CD14-positive monocyte (primary cell): ENCODE results near the gene ZNF513. TPM values are rescaled to one million over a fixed set of nuclear protein-coding genes. Genes with fewer than 3 reads are reported as not detected.

Source experiments
- DNase-seq, 3 donors: peaks; one replicate each; pipeline ENCODE4 v3.0.0-alpha.2; 2011 to 2022
- H2AFZ ChIP-seq: 2 replicates; pipeline ENCODE4 v1.6.0; 2012; ENCODE audit warnings: mild to moderate bottlenecking, low read depth, low read length, inconsistent platforms; ENCODE audit not compliant: insufficient read depth, poor library complexity, severe bottlenecking
- H3K27ac ChIP-seq, 2 donors: 1 replicate in 1 of 2; 2 replicates in 1 of 2; pipeline ENCODE4 v1.5.1; 2012 to 2013; ENCODE audit warnings: low read length in 2 of 2, control low read depth in 1 of 2, inconsistent platforms in 1 of 2, low read depth in 1 of 2, mild to moderate bottlenecking in 1 of 2
- H3K27me3 ChIP-seq, 2 donors: one replicate each; pipeline versions ENCODE4 v1.6.0 to v1.6.1; 2011 to 2013; ENCODE audit warnings: low read length in 2 of 2; ENCODE audit not compliant: control insufficient read depth in 2 of 2, insufficient read depth in 2 of 2
- H3K36me3 ChIP-seq, 2 donors: replicated peaks in 1 of 2; 1 replicate in 1 of 2; 2 replicates in 1 of 2; pipeline versions ENCODE4 v1.5.1 to v1.6.1; 2012 to 2013; ENCODE audit warnings: low read length in 2 of 2, control low read depth in 1 of 2, inconsistent platforms in 1 of 2, mild to moderate bottlenecking in 1 of 2; ENCODE audit not compliant: insufficient read depth in 2 of 2, control insufficient read depth in 1 of 2
- H3K4me1 ChIP-seq, 2 donors: 1 replicate in 1 of 2; 2 replicates in 1 of 2; pipeline versions ENCODE4 v1.5.1 to v1.6.1; 2012 to 2013; ENCODE audit warnings: low read length in 2 of 2, control low read depth in 1 of 2, inconsistent platforms in 1 of 2, mild to moderate bottlenecking in 1 of 2, moderate library complexity in 1 of 2; ENCODE audit not compliant: insufficient read depth in 2 of 2, control insufficient read depth in 1 of 2
- H3K4me2 ChIP-seq: replicated peaks from 2 replicates; pipeline ENCODE3; 2012; ENCODE audit warnings: low read length, moderate library complexity, mild to moderate bottlenecking; ENCODE audit not compliant: poor library complexity, severe bottlenecking; ENCODE audit errors: extremely low read depth
- H3K4me3 ChIP-seq, 3 experiments: fragments of 200-600 bp in 1 of 3; sonication (generic) in 1 of 3; replicated peaks in 1 of 3; 1 replicate in 2 of 3; 2 replicates in 1 of 3; pipeline ENCODE4 v1.5.1; 2011 to 2013; ENCODE audit warnings: low read length in 3 of 3, mild to moderate bottlenecking in 3 of 3, control low read depth in 2 of 3, low read depth in 2 of 3, inconsistent platforms in 1 of 3, moderate library complexity in 1 of 3
- H3K79me2 ChIP-seq: 2 replicates; pipeline ENCODE4 v1.6.0; 2012; ENCODE audit warnings: mild to moderate bottlenecking, control low read depth, inconsistent platforms, low read length, moderate library complexity; ENCODE audit not compliant: insufficient read depth
- H3K9ac ChIP-seq: 2 replicates; pipeline ENCODE4 v1.6.0; 2017; ENCODE audit warnings: low read length, mild to moderate bottlenecking; ENCODE audit not compliant: insufficient read depth, poor library complexity, severe bottlenecking
- H3K9me3 ChIP-seq, 2 donors: replicated peaks in 1 of 2; 1 replicate in 1 of 2; 2 replicates in 1 of 2; pipeline versions ENCODE4 v1.5.1 to v1.6.1; 2012 to 2013; ENCODE audit warnings: low read length in 2 of 2, control low read depth in 1 of 2; ENCODE audit not compliant: control insufficient read depth in 1 of 2, insufficient read depth in 1 of 2
- H4K20me1 ChIP-seq: 2 replicates; pipeline ENCODE4 v1.6.0; 2012; ENCODE audit warnings: mild to moderate bottlenecking, low read length, control low read depth, moderate library complexity; ENCODE audit not compliant: insufficient read depth
- H3K27ac Mint-ChIP-seq, 7 donors: one replicate each; pipeline ENCODE4 v1.8.0; 2020; ENCODE audit warnings: mild to moderate bottlenecking in 7 of 7, mixed read lengths in 7 of 7, moderate library complexity in 6 of 7, inconsistent platforms in 2 of 7
- H3K27me3 Mint-ChIP-seq, 3 donors: one replicate each; pipeline ENCODE4 v1.8.0; 2021 to 2022; ENCODE audit warnings: low read depth in 3 of 3, mild to moderate bottlenecking in 3 of 3, mixed read lengths in 3 of 3, moderate library complexity in 3 of 3, inconsistent platforms in 1 of 3
- H3K36me3 Mint-ChIP-seq, 2 donors: one replicate each; pipeline ENCODE4 v1.8.0; 2020; ENCODE audit warnings: mixed read lengths in 2 of 2, inconsistent platforms in 1 of 2, mild to moderate bottlenecking in 1 of 2
- H3K4me1 Mint-ChIP-seq: one replicate; pipeline ENCODE4 v1.8.0; 2020; ENCODE audit warnings: mild to moderate bottlenecking, mixed read lengths
- H3K4me3 Mint-ChIP-seq, 2 donors: one replicate each; pipeline ENCODE4 v1.8.0; 2020; ENCODE audit warnings: mild to moderate bottlenecking in 2 of 2, mixed read lengths in 2 of 2, moderate library complexity in 1 of 2
- H3K9me3 Mint-ChIP-seq, 7 donors: one replicate each; pipeline ENCODE4 v1.8.0; 2020 to 2022; ENCODE audit warnings: mixed read lengths in 7 of 7, mild to moderate bottlenecking in 6 of 7, moderate library complexity in 6 of 7, inconsistent platforms in 2 of 7
- WGBS: methylation state at CpG from one replicate; pipeline ENCODE4 v1.1.5; 2013; ENCODE audit warnings: missing lambda C conversion rate; ENCODE audit not compliant: insufficient coverage; 5-methylcytosine and 5-hydroxymethylcytosine counted together
- intact Hi-C, 2 donors: fragments of 100-400 bp; cut with micrococcal nuclease; formaldehyde crosslinking; loops; one replicate each; pipeline versions ENCODE4 v1.15.0 to v1.15.1; 2023
- polyA plus RNA-seq, 3 donors: library from polyadenylated mRNA; depleted of rRNA in 1 of 3; unstranded in 2 of 3; stranded (reverse) in 1 of 3; fragments of 300-500 nt in 2 of 3; fragments of >200 nt in 1 of 3; fragmentation: Illumina TruSeq in 2 of 3; gene quantifications; 1 replicate in 2 of 3; 2 replicates in 1 of 3; pipeline ENCODE4 v1.2.3, GENCODE V29; 2012 to 2021
- TF ChIP-seq, protein P1 (sequence below): fragments of 200-600 bp; IDR thresholded peaks from one replicate; pipeline ENCODE4 v1.8.0; 2022; ENCODE audit warnings: antibody characterized with exemption, mild to moderate bottlenecking

The ZNF513 gene
- polyA plus RNA-seq, 3 donors, result 2.4 to 36.8 (median 2.6) TPM

GRCh38 chr2:27381577-27382181 lies 1.1 kb upstream of the ZNF513 start:
- H3K27ac ChIP-seq, result peak overlapping the region; percentile 67 to 96
- H3K4me2 ChIP-seq, result no peak overlapping the region
- H3K4me1 Mint-ChIP-seq, result peaks cover 29% of the 10 kb centered on the region
- H3K4me3 Mint-ChIP-seq, result no peak overlapping the region
- no peaks in the 10 kb centered on the region for H3K9me3 ChIP-seq
- intact Hi-C loops, result loop anchor here in 1 of 2 donors (10.0 kb wide), 1 partner anchor 113 kb away; the partner anchor contains the start of genes FNDC4 and GCKR
- H3K36me3 Mint-ChIP-seq, result peaks cover 49 to 65% of the 10 kb centered on the region in 2 donors
- no peak overlapping the region for H2AFZ ChIP-seq
- peaks cover 0 to 2% (median 0%) of the 10 kb centered on the region in 7 donors for H3K9me3 Mint-ChIP-seq
- H3K36me3 ChIP-seq, result peaks cover 57 to 69% of the 10 kb centered on the region in 2 donors
- WGBS, result 99% methylated on average over 8 of the region's 10 CpGs
- H3K27me3 Mint-ChIP-seq, result peaks cover 0 to 3% (median 0%) of the 10 kb centered on the region in 3 donors
- no peak for DNase-seq
- TF ChIP-seq, protein P1, sequence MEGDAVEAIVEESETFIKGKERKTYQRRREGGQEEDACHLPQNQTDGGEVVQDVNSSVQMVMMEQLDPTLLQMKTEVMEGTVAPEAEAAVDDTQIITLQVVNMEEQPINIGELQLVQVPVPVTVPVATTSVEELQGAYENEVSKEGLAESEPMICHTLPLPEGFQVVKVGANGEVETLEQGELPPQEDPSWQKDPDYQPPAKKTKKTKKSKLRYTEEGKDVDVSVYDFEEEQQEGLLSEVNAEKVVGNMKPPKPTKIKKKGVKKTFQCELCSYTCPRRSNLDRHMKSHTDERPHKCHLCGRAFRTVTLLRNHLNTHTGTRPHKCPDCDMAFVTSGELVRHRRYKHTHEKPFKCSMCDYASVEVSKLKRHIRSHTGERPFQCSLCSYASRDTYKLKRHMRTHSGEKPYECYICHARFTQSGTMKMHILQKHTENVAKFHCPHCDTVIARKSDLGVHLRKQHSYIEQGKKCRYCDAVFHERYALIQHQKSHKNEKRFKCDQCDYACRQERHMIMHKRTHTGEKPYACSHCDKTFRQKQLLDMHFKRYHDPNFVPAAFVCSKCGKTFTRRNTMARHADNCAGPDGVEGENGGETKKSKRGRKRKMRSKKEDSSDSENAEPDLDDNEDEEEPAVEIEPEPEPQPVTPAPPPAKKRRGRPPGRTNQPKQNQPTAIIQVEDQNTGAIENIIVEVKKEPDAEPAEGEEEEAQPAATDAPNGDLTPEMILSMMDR, result no peak
- H3K9ac ChIP-seq, result no peak overlapping the region
- H3K27me3 ChIP-seq, result no peaks in the 10 kb centered on the region
- peaks cover 24% of the 10 kb centered on the region for H4K20me1 ChIP-seq
- H3K4me1 ChIP-seq, result peaks cover 18 to 38% of the 10 kb centered on the region in 2 donors
- no peak overlapping the region for H3K4me3 ChIP-seq
- H3K79me2 ChIP-seq, result peaks cover 26% of the 10 kb centered on the region
- peak overlapping the region; percentile 73 to 96 (median 93) for H3K27ac Mint-ChIP-seq

- TF ChIP-seq, protein P1, result no peak
- Histone ChIP-seq H3K27ac (peak overlapping the region; percentile 79 to 96), H3K36me3 (peaks cover 61 to 71% of the 10 kb centered on the region in 2 donors), H3K4me2 (peak overlapping the region; percentile 81), H3K27me3 (no peaks in the 10 kb centered on the region), H3K9me3 (no peaks in the 10 kb centered on the region), H3K4me1 (peaks cover 18 to 38% of the 10 kb centered on the region in 2 donors), H3K4me3 (peak overlapping the region; percentile 67 to 78 (median 68)), H3K79me2 (peaks cover 32% of the 10 kb centered on the region), H3K9ac (peak overlapping the region; percentile 86), H2AFZ (peak overlapping the region; percentile 90), H4K20me1 (peaks cover 40% of the 10 kb centered on the region)
- Mint-ChIP-seq H3K27ac (peak overlapping the region; percentile 93 to 98 (median 96)), H3K27me3 (peaks cover 0 to 3% (median 1%) of the 10 kb centered on the region in 3 donors), H3K36me3 (peaks cover 53 to 66% of the 10 kb centered on the region in 2 donors), H3K4me1 (peaks cover 29% of the 10 kb centered on the region), H3K9me3 (peaks cover 0 to 2% (median 0%) of the 10 kb centered on the region in 7 donors), H3K4me3 (peak overlapping the region; percentile 86 to 91)
- intact Hi-C loops, result loop anchor here (1.0 to 10.0 kb wide), 3 partner anchors 9 to 115 kb away; partner anchors contain the start of genes FNDC4 (in 2 of the 2), GCKR (in 2 of the 2), EIF2B4 (in 1 of the 2) and SNX17 (in 1 of the 2)
- WGBS, result 0% methylated on average over 28 of the region's 35 CpGs
- peak; percentile 58 to 75 (median 70) for DNase-seq
Measured at GRCh38 chr2:27379836-27380625, 503 bp downstream of the ZNF513 start.
